Endothelial cell (in vitro differentiated cells): Measurements from ENCODE around the gene ADIG. TPM values are rescaled to one million over a fixed set of nuclear protein-coding genes. Genes with fewer than 3 reads are reported as not detected.

Source experiments
- DNase-seq: peaks from one replicate; pipeline ENCODE4 v3.0.0; 2021; ENCODE audit warnings: low spot score
- H3K27ac Mint-ChIP-seq: one replicate; pipeline ENCODE4 v1.8.0; 2021; ENCODE audit warnings: mixed read lengths, inconsistent platforms; ENCODE audit not compliant: unreplicated experiment
- H3K27me3 Mint-ChIP-seq: one replicate; pipeline ENCODE4 v1.8.0; 2021; ENCODE audit warnings: mild to moderate bottlenecking, moderate library complexity, mixed read lengths, inconsistent platforms; ENCODE audit not compliant: unreplicated experiment
- H3K36me3 Mint-ChIP-seq: one replicate; pipeline ENCODE4 v1.8.0; 2021; ENCODE audit warnings: mild to moderate bottlenecking, low read depth, mixed read lengths, inconsistent platforms; ENCODE audit not compliant: unreplicated experiment
- H3K4me1 Mint-ChIP-seq: one replicate; pipeline ENCODE4 v1.8.0; 2021; ENCODE audit warnings: mild to moderate bottlenecking, mixed read lengths, inconsistent platforms; ENCODE audit not compliant: unreplicated experiment
- H3K4me3 Mint-ChIP-seq: one replicate; pipeline ENCODE4 v1.8.0; 2021; ENCODE audit warnings: mild to moderate bottlenecking, mixed read lengths, inconsistent platforms; ENCODE audit not compliant: unreplicated experiment
- H3K9me3 Mint-ChIP-seq: one replicate; pipeline ENCODE4 v1.8.0; 2021; ENCODE audit warnings: mixed read lengths, inconsistent platforms; ENCODE audit not compliant: unreplicated experiment
- total RNA-seq: library from RNA; stranded (reverse); fragmentation: NEBNext Ultra II Directional; extraction: Animal tissue kit (Norgen Biotek cat#: 25700); gene quantifications from one replicate; pipeline ENCODE4 v1.2.1, GENCODE V29; 2021; ENCODE audit not compliant: unreplicated experiment
- TF ChIP-seq, protein P1 (sequence below): fragments of 200-600 bp; sonication (generic); IDR thresholded peaks from one replicate; pipeline ENCODE4 v1.5.0; 2021; ENCODE audit warnings: antibody characterized with exemption; ENCODE audit not compliant: unreplicated experiment

ADIG gene
- total RNA-seq, 1 donor from 2014 or later = not detected

DNA sequence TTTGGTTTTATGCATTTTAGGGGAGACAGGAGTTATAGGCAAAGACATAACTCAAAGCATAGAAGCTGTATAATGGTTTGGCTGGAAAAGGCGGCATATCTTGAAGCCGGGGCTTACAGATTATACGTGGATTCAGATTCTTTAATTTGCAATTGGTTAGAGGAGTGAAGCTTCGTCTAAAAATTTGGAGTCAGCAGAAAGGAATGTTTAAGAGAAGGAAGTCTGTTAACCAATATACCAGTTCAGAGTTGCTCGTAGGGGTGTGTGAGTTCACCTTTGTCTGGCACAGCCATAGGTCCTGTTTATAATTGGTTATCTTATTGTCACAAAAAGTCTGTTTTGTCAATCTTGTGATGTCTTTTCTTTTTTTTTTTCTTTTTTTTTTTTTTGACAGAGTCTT, 29.5 kb downstream of the ADIG start:
- H3K9me3 Mint-ChIP-seq = no peaks in the 10 kb centered on the region
- H3K36me3 Mint-ChIP-seq = no peaks in the 10 kb centered on the region
- no peak overlapping the region for H3K4me3 Mint-ChIP-seq
- DNase-seq = no peak
- H3K27ac Mint-ChIP-seq = no peak overlapping the region
- peaks cover 4% of the 10 kb centered on the region for H3K27me3 Mint-ChIP-seq
- TF ChIP-seq, protein P1, sequence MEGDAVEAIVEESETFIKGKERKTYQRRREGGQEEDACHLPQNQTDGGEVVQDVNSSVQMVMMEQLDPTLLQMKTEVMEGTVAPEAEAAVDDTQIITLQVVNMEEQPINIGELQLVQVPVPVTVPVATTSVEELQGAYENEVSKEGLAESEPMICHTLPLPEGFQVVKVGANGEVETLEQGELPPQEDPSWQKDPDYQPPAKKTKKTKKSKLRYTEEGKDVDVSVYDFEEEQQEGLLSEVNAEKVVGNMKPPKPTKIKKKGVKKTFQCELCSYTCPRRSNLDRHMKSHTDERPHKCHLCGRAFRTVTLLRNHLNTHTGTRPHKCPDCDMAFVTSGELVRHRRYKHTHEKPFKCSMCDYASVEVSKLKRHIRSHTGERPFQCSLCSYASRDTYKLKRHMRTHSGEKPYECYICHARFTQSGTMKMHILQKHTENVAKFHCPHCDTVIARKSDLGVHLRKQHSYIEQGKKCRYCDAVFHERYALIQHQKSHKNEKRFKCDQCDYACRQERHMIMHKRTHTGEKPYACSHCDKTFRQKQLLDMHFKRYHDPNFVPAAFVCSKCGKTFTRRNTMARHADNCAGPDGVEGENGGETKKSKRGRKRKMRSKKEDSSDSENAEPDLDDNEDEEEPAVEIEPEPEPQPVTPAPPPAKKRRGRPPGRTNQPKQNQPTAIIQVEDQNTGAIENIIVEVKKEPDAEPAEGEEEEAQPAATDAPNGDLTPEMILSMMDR = no peak
- peaks cover 8% of the 10 kb centered on the region for H3K4me1 Mint-ChIP-seq

- DNase-seq = no peak
- TF ChIP-seq, protein P1 = no peak
- Mint-ChIP-seq H3K27me3 (peaks cover 8% of the 10 kb centered on the region), H3K27ac (no peak overlapping the region), H3K9me3 (no peaks in the 10 kb centered on the region), H3K4me1 (peaks cover 4% of the 10 kb centered on the region), H3K36me3 (no peaks in the 10 kb centered on the region), H3K4me3 (no peak overlapping the region)
These were observed 31.9 kb downstream of the ADIG start for GRCh38 chr20:38612751-38613515.

GRCh38 chr20:38615283-38615682, 34.3 kb downstream of the ADIG start:
- Mint-ChIP-seq H3K4me3 (no peak overlapping the region), H3K9me3 (no peaks in the 10 kb centered on the region), H3K36me3 (no peaks in the 10 kb centered on the region), H3K27ac (no peak overlapping the region), H3K27me3 (peaks cover 5% of the 10 kb centered on the region), H3K4me1 (no peaks in the 10 kb centered on the region)
- no peak for DNase-seq
- TF ChIP-seq, protein P1 = no peak

DNA sequence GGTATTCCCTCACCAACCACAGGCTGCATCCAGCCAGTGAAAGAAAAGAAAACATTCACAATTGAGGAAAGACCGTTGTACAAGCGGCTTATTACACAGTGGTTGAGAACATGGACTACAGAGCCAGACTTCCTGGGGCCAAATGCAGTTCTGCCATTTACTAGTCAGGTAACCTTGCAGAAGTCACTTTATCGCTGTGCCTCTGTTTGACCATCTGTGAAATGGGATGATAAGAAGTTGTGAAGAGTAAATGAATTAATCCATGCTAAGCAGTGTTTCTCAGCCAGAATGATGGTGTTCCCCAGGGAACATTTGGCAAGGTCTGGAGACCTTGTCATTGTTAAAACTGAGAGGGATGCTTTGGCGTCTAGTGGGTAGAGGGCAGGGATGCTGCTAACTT, 35.5 kb downstream of the ADIG start:
- Mint-ChIP-seq H3K4me3 (no peak overlapping the region), H3K36me3 (no peaks in the 10 kb centered on the region), H3K9me3 (no peaks in the 10 kb centered on the region), H3K4me1 (peaks cover 6% of the 10 kb centered on the region), H3K27me3 (peaks cover 5% of the 10 kb centered on the region), H3K27ac (no peak overlapping the region)
- TF ChIP-seq, protein P1 = no peak
- no peak for DNase-seq

DNA sequence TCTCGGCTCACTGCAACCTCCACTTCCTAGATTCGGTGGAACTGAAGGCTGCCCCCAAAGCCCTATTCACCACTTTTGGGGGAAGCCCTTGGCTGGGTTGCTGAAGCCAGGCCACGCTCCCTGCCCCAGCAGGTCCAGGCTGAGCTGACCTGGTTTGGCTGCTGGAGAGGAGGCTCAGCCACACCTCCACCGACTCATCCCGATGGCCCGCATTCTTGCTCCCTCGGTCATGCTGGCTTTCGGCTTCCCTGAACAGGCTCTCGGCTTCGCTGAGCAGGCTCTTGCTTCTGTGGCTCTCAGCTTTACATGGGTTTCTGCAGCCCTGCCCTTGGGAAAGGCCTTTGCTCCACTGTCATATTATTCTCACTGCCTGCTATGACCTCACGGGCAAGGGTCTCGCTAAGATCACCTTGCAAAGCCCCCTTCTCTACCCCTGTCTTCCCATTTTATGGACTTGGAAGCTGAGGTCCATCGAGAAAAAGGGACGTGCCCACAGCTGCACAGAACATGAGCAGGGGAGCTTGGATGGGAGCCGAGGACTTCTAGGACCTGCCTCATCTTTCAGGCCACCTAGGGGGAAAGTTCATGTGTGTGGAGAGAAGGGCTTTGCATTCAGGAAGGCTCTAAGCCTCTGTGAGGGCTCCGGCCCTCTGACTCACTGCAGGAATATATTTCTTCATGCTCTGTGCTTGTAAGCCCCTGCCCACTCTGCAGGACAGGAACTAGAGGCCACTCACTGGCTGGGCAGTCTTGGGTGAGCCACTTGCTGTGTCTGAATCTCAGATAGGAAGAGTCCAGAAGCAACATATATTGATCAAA, 36.2 kb downstream of the ADIG start:
- TF ChIP-seq, protein P1 = no peak
- no peak overlapping the region for H3K4me3 Mint-ChIP-seq
- H3K27me3 Mint-ChIP-seq = peaks cover 5% of the 10 kb centered on the region
- H3K36me3 Mint-ChIP-seq = no peaks in the 10 kb centered on the region
- no peaks in the 10 kb centered on the region for H3K9me3 Mint-ChIP-seq
- H3K27ac Mint-ChIP-seq = no peak overlapping the region
- peaks cover 6% of the 10 kb centered on the region for H3K4me1 Mint-ChIP-seq
- DNase-seq = no peak
